NCI-H1105 (cell line): Measurements from ENCODE around the gene KIAA0319L.
"Not testable (repeated sequence)": the region's sequence is repeated elsewhere in the genome, so short reads cannot be mapped to it uniquely, and the experiment has no call there.

ENCODE experiments used
- DNase-seq: peaks from one replicate; lab custom pipeline; 2025; lab: John Stamatoyannopoulos, UW

Gene KIAA0319L

GRCh38 chr1:35580949-35581388, 23.8 kb upstream of the KIAA0319L start:
- no peak for DNase-seq

- DNase-seq = no peak
Measured at GRCh38 chr1:35577071-35577998, 20.1 kb upstream of the KIAA0319L start.

GRCh38 chr1:35576766-35577070, 19.5 kb upstream of the KIAA0319L start:
- DNase-seq = not testable (repeated sequence)

- DNase-seq = no peak
Measured at GRCh38 chr1:35576061-35576765, 19.0 kb upstream of the KIAA0319L start.

- no peak for DNase-seq
Measured at GRCh38 chr1:35575416-35575958, 18.3 kb upstream of the KIAA0319L start.

- DNase-seq = no peak
Measured at GRCh38 chr1:35574655-35575415, 17.6 kb upstream of the KIAA0319L start.

GRCh38 chr1:35574125-35574654, 17.0 kb upstream of the KIAA0319L start:
- no peak for DNase-seq

- peak; percentile 30 for DNase-seq
Measured at GRCh38 chr1:35573198-35574124, 16.3 kb upstream of the KIAA0319L start, which contains the start of gene TFAP2E. TFAP2E (plus strand) TSS chr1:35573314; CDS start chr1:35573578, 264 bp downstream.

- no peak for DNase-seq
Measured at GRCh38 chr1:35572296-35572695, 15.1 kb upstream of the KIAA0319L start.

- DNase-seq = no peak
Measured at GRCh38 chr1:35571263-35571662, 14.1 kb upstream of the KIAA0319L start.

GRCh38 chr1:35570589-35571137, 13.5 kb upstream of the KIAA0319L start:
- DNase-seq = no peak

- DNase-seq = no peak
Measured at GRCh38 chr1:35569936-35570335, 12.7 kb upstream of the KIAA0319L start.

- peak; percentile 73 for DNase-seq
Measured at GRCh38 chr1:35568975-35569395, 11.8 kb upstream of the KIAA0319L start.

- DNase-seq = no peak
Measured at GRCh38 chr1:35567947-35568558, 10.8 kb upstream of the KIAA0319L start.

GRCh38 chr1:35565742-35566133, 8.5 kb upstream of the KIAA0319L start:
- DNase-seq = no peak

GRCh38 chr1:35564884-35565741, 7.9 kb upstream of the KIAA0319L start:
- no peak for DNase-seq

- peak; percentile 78 for DNase-seq
Measured at GRCh38 chr1:35564037-35564883, 7.1 kb upstream of the KIAA0319L start.

- DNase-seq = no peak
Measured at GRCh38 chr1:35563166-35563565, 6.0 kb upstream of the KIAA0319L start.
